HEK293 (cell line): ENCODE measurements around the gene CELSR1.

Source experiments
- CTCF ChIA-PET: fragments of 350-600 bp; formaldehyde crosslinking; extraction: SDS; loops from one replicate; lab custom pipeline; 2021; ENCODE audit warnings: antibody characterized with exemption; lab: Yijun Ruan, JAX
- POLR2A ChIA-PET: fragments of 300-600 bp; formaldehyde crosslinking; extraction: SDS; loops from one replicate; lab custom pipeline; 2020; ENCODE audit warnings: antibody characterized with exemption, inconsistent platforms; lab: Yijun Ruan, JAX
- H3K27ac ChIP-seq: fragments of 200-500 bp; sonication (Bioruptor generic); 2 replicates; pipeline ENCODE4 v1.5.1; 2014; ENCODE audit warnings: low read depth, low read length, control low read depth, inconsistent platforms; ENCODE audit errors: extremely low read depth
- H3K36me3 ChIP-seq, 2 experiments: fragments of 200-500 bp in 1 of 2; sonication (Bioruptor generic) in 1 of 2; 1 replicate in 1 of 2; 2 replicates in 1 of 2; pipeline ENCODE4 v1.5.1; 2014 to 2017; ENCODE audit warnings: inconsistent platforms in 2 of 2, low read length in 2 of 2; ENCODE audit not compliant: control insufficient read depth in 2 of 2, insufficient read depth in 1 of 2
- H3K4me1 ChIP-seq: fragments of 200-500 bp; sonication (Bioruptor generic); 2 replicates; pipeline ENCODE4 v1.5.1; 2014; ENCODE audit warnings: mild to moderate bottlenecking, low read length, inconsistent platforms; ENCODE audit not compliant: control insufficient read depth, insufficient read depth
- H3K4me3 ChIP-seq: 2 replicates; pipeline ENCODE4 v1.5.1; 2011; ENCODE audit warnings: low read depth, mild to moderate bottlenecking, control low read depth, low read length, moderate library complexity
- H3K9me3 ChIP-seq: fragments of 200-500 bp; sonication (Bioruptor generic); 2 replicates; pipeline ENCODE4 v1.5.1; 2014; ENCODE audit warnings: low read depth, low read length, inconsistent platforms; ENCODE audit not compliant: control insufficient read depth, insufficient read depth
- KLF16 ChIP-seq: fragments of 450-650 bp; formaldehyde crosslinking; IDR thresholded peaks from 2 replicates; pipeline ENCODE4 v1.5.1; 2017; ENCODE audit warnings: missing biosample characterization, missing genetic modification characterization
- MEIS1 ChIP-seq: sonication (generic); formaldehyde crosslinking; IDR thresholded peaks from 2 replicates; pipeline ENCODE4 v1.8.1; 2022; ENCODE audit warnings: missing genetic modification reagents, mild to moderate bottlenecking, borderline replicate concordance
- PBX3 ChIP-seq: sonication (generic); formaldehyde crosslinking; IDR thresholded peaks from 2 replicates; pipeline ENCODE4 v1.8.1; 2022; ENCODE audit warnings: mild to moderate bottlenecking, moderate library complexity, missing genetic modification reagents
- SETDB1 ChIP-seq: IDR thresholded peaks from one replicate; pipeline ENCODE4 v1.6.1; 2017; ENCODE audit warnings: mild to moderate bottlenecking, low read length, moderate library complexity, mixed read lengths; ENCODE audit not compliant: insufficient read length
- SP2 ChIP-seq: fragments of 450-650 bp; formaldehyde crosslinking; IDR thresholded peaks from 2 replicates; pipeline ENCODE4 v1.5.1; 2016; ENCODE audit warnings: missing biosample characterization, missing genetic modification characterization
- SP7 ChIP-seq: fragments of 450-650 bp; formaldehyde crosslinking; IDR thresholded peaks from 2 replicates; pipeline ENCODE4 v1.5.1; 2016; ENCODE audit warnings: missing biosample characterization, missing genetic modification characterization
- ZNF148 ChIP-seq: fragments of 450-650 bp; formaldehyde crosslinking; IDR thresholded peaks from 2 replicates; pipeline ENCODE4 v1.5.0; 2017; ENCODE audit warnings: missing biosample characterization, missing genetic modification characterization, borderline replicate concordance
- ZNF202 ChIP-seq: fragments of 450-650 bp; formaldehyde crosslinking; IDR thresholded peaks from 2 replicates; pipeline ENCODE4 v1.5.1; 2016; ENCODE audit warnings: missing biosample characterization, missing genetic modification characterization, borderline replicate concordance
- ZNF23 ChIP-seq: fragments of 450-650 bp; formaldehyde crosslinking; IDR thresholded peaks from 2 replicates; pipeline ENCODE4 v1.5.1; 2016; ENCODE audit warnings: missing biosample characterization, missing genetic modification characterization, borderline replicate concordance
- ZNF37A ChIP-seq: fragments of 450-650 bp; IDR thresholded peaks from 2 replicates; pipeline ENCODE4 v1.5.1; 2018; ENCODE audit warnings: missing biosample characterization, missing genetic modification characterization
- ZNF404 ChIP-seq: fragments of 450-650 bp; formaldehyde crosslinking; IDR thresholded peaks from 2 replicates; pipeline ENCODE4 v1.5.1; 2017; ENCODE audit warnings: missing biosample characterization, missing genetic modification characterization
- ZNF544 ChIP-seq: fragments of 450-650 bp; formaldehyde crosslinking; IDR thresholded peaks from 2 replicates; pipeline ENCODE4 v1.5.0; 2017; ENCODE audit warnings: missing biosample characterization, missing genetic modification characterization
- ZNF560 ChIP-seq: fragments of 450-650 bp; formaldehyde crosslinking; IDR thresholded peaks from 2 replicates; pipeline ENCODE4 v1.5.1; 2017; ENCODE audit warnings: missing biosample characterization, missing genetic modification characterization, borderline replicate concordance
- ZNF629 ChIP-seq: fragments of 450-650 bp; formaldehyde crosslinking; IDR thresholded peaks from 2 replicates; pipeline ENCODE4 v1.5.1; 2017; ENCODE audit warnings: missing biosample characterization, missing genetic modification characterization
- ZNF777 ChIP-seq: fragments of 450-650 bp; formaldehyde crosslinking; IDR thresholded peaks from 2 replicates; pipeline ENCODE4 v1.5.1; 2017; ENCODE audit warnings: missing biosample characterization, missing genetic modification characterization, borderline replicate concordance
- ZNF837 ChIP-seq: fragments of 450-650 bp; formaldehyde crosslinking; IDR thresholded peaks from 2 replicates; pipeline ENCODE4 v1.5.1; 2016; ENCODE audit warnings: missing biosample characterization, missing genetic modification characterization
- TF ChIP-seq, protein P1 (sequence below): fragments of 450-650 bp; formaldehyde crosslinking; IDR thresholded peaks from 2 replicates; pipeline ENCODE4 v1.5.1; 2016; ENCODE audit warnings: missing biosample characterization, missing genetic modification characterization
- TF ChIP-seq, protein P2 (sequence below): fragments of 450-650 bp; formaldehyde crosslinking; IDR thresholded peaks from 2 replicates; pipeline ENCODE4 v1.5.1; 2016; ENCODE audit warnings: missing biosample characterization, missing genetic modification characterization, low read depth
- TF ChIP-seq, protein P3 (sequence below): fragments of 450-650 bp; formaldehyde crosslinking; IDR thresholded peaks from 2 replicates; pipeline ENCODE4 v1.5.1; 2017; ENCODE audit warnings: missing biosample characterization, mild to moderate bottlenecking, missing genetic modification characterization, moderate library complexity
- TF ChIP-seq, protein P4 (sequence below): IDR thresholded peaks from 2 replicates; pipeline ENCODE4 v1.6.1; 2011; ENCODE audit warnings: mild to moderate bottlenecking, low read depth, low read length, borderline replicate concordance

CELSR1 gene

DNA sequence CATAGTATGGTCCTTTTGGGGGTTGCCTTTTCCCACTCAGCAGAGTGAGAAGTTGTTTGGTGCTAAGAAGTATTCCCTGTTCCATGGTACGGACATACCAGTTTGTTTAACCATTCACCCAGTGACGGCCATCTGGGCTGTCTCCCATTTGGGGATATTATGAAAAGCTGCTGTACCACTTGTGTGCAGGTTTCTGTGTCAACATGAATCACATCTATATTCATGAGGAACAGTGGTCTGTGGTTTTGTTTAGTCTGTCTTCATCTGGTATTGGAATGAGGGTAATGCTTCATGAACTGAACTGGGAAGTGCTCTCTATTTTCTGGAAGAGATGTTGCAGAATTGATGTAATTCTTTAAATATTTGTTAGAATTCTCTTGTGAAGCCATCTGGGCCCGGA lies 112.4 kb downstream of the CELSR1 start:
- POLR2A ChIA-PET: no interaction called here
- Histone ChIP-seq H3K4me3 (no peak overlapping the region), H3K9me3 (no peaks in the 10 kb centered on the region), H3K36me3 (peaks cover 0 to 6% of the 10 kb centered on the region in 2 experiments; a peak in 2 of 3 replicates), H3K4me1 (no peaks in the 10 kb centered on the region), H3K27ac (no peak overlapping the region)
- TF ChIP-seq ZNF37A (tag by site-specific recombination) (no peak), ZNF202 (tag by site-specific recombination) (no peak), SETDB1 (no peak), PBX3 (CRISPR knock-in tag) (no peak), SP7 (tag by site-specific recombination) (no peak), ZNF629 (tag by site-specific recombination) (no peak), ZNF148 (tag by site-specific recombination) (no peak), ZNF837 (tag by site-specific recombination) (no peak), ZNF23 (tag by site-specific recombination) (no peak), ZNF404 (no peak), MEIS1 (CRISPR knock-in tag) (no peak), ZNF560 (no peak), KLF16 (tag by site-specific recombination) (no peak), ZNF544 (tag by site-specific recombination) (no peak), ZNF777 (no peak), SP2 (tag by site-specific recombination) (no peak)
- TF ChIP-seq, protein P1, sequence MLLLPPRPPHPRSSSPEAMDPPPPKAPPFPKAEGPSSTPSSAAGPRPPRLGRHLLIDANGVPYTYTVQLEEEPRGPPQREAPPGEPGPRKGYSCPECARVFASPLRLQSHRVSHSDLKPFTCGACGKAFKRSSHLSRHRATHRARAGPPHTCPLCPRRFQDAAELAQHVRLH: no peak
- TF ChIP-seq, protein P2, sequence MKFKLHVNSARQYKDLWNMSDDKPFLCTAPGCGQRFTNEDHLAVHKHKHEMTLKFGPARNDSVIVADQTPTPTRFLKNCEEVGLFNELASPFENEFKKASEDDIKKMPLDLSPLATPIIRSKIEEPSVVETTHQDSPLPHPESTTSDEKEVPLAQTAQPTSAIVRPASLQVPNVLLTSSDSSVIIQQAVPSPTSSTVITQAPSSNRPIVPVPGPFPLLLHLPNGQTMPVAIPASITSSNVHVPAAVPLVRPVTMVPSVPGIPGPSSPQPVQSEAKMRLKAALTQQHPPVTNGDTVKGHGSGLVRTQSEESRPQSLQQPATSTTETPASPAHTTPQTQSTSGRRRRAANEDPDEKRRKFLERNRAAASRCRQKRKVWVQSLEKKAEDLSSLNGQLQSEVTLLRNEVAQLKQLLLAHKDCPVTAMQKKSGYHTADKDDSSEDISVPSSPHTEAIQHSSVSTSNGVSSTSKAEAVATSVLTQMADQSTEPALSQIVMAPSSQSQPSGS (tag by site-specific recombination): no peak
- TF ChIP-seq, protein P3, sequence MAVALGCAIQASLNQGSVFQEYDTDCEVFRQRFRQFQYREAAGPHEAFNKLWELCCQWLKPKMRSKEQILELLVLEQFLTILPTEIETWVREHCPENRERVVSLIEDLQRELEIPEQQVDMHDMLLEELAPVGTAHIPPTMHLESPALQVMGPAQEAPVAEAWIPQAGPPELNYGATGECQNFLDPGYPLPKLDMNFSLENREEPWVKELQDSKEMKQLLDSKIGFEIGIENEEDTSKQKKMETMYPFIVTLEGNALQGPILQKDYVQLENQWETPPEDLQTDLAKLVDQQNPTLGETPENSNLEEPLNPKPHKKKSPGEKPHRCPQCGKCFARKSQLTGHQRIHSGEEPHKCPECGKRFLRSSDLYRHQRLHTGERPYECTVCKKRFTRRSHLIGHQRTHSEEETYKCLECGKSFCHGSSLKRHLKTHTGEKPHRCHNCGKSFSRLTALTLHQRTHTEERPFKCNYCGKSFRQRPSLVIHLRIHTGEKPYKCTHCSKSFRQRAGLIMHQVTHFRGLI: no peak
- TF ChIP-seq, protein P4, sequence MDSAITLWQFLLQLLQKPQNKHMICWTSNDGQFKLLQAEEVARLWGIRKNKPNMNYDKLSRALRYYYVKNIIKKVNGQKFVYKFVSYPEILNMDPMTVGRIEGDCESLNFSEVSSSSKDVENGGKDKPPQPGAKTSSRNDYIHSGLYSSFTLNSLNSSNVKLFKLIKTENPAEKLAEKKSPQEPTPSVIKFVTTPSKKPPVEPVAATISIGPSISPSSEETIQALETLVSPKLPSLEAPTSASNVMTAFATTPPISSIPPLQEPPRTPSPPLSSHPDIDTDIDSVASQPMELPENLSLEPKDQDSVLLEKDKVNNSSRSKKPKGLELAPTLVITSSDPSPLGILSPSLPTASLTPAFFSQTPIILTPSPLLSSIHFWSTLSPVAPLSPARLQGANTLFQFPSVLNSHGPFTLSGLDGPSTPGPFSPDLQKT: no peak
- CTCF ChIA-PET: no interaction called here
